NCI-H2081 treated with DMSO at 0.1 percent for 48 hours (cell line): ENCODE measurements around the gene KRTAP10-9.
"Not testable (repeated sequence)": the region's sequence is repeated elsewhere in the genome, so short reads cannot be mapped to it uniquely, and the experiment has no call there.

ENCODE experiments used
- DNase-seq: peaks from one replicate; lab custom pipeline; 2025; lab: John Stamatoyannopoulos, UW

KRTAP10-9 gene

DNA sequence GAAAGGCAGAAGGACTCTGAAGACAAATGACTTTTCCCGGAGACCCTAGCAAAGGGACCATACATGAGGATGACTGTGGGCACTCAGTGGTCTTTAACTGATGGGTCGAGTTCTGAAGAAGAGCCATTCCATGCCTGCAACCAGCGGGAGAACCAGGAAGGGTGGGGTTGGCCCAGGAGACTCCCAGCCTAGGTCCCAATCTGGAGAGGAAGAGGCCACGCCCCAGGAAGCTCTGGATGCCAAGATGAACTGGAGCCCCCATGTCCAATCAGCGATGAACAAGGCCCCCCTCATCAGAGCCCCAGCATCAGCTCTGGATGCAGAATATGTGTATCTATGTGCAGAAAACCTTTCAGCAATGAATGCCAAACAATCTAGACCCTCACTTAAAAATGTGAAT is 13.9 kb downstream of the KRTAP10-9 start:
- DNase-seq = no peak

DNA sequence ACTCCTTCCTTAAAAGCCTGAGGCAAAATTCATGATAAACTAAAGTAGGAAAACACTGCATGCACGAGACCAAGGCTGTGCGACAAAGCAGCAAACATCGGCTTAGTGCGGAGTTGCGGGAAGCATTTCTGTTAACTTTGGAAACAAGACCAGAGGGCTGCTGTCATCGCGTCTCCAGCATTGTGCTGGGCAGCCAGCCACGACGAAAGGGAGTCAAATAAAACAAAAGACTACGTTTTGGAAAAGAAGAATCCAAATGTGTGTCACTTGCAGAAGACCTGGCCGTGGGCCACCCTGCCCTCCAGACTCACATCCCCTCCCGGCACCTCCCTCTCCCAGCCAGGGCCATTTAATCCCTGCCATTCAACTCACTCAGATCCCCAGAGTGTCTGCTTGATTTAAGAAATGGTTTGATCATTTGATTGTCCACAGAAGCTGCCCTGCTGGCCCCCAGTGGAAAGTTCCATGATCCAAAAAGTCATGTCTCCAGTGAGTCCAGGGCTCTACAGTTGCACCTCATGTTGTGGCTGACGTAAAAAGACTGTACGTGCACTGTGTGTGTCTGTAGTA is 16.9 kb downstream of the KRTAP10-9 start:
- peak; percentile 1 for DNase-seq

DNA sequence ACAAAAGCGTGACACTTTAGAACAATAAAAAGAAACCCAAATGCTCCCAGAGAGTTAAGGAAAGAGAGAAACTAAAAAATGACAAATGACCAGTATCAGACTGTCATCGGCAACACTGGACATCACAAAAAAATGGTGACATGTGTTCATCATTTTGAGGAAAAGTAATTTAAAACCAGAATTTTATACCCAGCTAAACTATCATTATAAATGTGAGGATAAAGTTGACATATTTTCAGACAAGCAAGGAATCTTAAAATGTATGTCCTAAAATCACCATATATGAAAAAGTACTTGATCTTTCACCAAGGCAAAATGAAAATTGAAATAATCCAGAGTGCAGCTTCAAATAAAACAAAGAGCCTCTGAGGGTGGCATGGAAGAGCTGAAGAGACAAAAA is 18.0 kb downstream of the KRTAP10-9 start:
- no peak for DNase-seq

DNA sequence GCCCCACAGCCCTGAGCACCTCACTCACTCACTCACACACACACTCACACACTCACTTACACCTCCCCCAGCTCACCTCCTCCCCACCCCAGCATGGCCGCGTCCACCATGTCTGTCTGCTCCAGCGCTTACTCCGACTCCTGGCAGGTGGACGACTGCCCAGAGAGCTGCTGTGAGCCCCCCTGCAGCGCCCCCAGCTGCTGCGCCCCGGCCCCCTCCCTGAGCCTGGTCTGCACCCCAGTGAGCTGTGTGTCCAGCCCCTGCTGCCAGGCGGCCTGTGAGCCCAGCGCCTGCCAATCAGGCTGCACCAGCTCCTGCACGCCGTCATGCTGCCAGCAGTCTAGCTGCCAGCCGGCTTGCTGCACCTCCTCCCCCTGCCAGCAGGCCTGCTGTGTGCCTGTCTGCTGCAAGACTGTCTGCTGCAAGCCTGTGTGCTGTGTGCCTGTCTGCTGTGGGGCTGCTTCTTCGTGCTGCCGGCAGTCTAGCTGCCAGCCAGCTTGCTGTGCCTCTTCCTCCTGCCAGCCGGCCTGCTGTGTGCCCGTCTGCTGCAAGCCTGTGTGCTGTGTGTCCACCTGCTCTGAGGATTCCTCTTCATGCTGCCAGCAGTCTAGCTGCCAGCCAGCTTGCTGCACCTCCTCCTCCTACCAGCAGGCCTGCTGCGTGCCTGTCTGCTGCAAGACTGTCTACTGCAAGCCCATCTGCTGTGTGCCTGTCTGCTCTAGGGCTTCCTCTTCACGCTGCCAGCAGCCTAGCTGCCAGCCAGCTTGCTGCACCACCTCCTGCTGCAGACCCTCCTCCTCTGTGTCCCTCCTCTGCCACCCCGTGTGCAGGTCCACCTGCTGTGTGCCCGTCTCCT is 19.7 kb downstream of the KRTAP10-9 start, which contains the start of gene KRTAP10-11:
TSS of gene KRTAP10-11 (plus strand) at position 49 of the 856 bp plus-strand sequence. CDS start at position 94, 45 bp downstream.
- not testable (repeated sequence) for DNase-seq

DNA sequence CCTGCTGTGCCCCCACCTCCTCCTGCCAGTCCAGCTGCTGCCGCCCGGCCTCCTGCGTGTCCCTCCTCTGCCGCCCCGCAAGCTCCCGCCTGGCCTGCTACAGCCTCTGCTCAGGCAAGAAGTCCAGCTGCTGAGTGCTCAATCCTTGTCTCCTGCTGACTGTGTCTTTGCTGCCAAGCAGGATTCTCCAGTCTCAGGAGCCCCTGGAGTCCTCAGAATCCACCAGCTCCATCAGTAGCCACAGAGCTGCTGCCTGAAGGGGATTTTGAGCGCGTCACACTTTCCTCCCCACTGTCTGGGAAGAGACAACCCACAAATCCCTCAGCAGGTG is 20.3 kb downstream of the KRTAP10-9 start:
- no peak for DNase-seq

DNA sequence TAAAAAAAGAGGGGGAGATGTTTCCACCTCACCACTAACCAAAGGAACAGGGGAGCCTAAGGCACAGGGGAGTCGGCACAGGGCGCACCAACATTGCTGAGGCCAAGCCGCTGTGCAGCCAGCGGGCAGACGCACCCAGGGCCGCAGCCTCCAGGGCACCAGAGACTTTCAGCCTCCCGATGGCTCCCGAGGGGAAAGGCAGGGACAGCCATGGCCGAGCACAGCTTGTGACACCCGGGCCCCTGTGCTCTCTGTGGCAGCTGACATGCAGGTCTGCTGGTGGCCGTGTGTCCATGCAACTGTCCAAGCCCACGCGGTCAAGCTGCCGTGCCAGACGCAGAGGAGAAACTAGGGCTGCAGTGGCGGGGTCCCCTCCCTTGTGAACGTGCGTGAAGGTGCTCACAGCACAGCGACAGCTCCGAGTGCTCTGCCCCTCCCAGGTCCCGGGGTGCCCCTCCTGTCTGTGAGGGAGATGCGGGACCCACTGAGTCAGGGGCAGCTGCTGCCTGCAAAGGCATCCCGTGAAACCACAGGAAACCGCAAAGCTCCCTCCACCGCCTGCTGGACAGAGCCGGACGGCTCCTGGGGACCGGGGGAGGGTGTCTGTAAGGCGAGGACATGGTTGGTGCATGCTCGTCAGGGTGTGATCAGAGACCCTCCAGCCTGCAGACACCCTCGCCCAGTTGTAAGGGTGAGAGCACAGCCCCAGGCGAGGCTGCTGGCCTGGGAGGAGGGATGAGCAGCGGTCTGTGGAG is 21.8 kb downstream of the KRTAP10-9 start:
- no peak for DNase-seq

DNA sequence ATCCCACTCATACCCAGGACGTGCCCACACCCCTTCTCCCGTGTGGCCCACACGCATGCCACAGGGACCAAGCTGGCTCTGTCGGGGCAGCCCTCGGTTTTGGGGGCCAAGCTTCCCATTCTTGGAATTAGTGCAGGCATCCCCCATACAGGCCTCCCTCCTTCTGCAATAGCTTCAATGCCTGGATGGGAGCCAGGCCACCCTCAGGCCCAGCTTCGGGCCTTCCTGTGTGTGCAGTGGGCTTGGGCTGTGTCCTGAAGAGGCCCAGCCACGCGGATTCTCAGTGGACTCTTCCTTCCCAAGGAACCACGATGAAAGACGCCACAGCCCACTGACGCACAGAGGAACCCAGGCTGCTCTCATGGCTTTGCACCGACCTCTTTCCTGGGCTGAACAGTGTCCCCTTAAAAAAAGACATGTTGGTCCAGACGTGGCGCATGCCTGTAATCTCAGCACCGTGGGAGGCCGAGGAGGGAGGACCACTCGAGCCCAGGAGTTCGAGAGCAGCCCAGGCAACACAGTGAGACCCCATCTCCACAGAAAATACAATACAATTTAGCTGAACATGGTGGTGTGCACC is 22.7 kb downstream of the KRTAP10-9 start:
- no peak for DNase-seq

DNA sequence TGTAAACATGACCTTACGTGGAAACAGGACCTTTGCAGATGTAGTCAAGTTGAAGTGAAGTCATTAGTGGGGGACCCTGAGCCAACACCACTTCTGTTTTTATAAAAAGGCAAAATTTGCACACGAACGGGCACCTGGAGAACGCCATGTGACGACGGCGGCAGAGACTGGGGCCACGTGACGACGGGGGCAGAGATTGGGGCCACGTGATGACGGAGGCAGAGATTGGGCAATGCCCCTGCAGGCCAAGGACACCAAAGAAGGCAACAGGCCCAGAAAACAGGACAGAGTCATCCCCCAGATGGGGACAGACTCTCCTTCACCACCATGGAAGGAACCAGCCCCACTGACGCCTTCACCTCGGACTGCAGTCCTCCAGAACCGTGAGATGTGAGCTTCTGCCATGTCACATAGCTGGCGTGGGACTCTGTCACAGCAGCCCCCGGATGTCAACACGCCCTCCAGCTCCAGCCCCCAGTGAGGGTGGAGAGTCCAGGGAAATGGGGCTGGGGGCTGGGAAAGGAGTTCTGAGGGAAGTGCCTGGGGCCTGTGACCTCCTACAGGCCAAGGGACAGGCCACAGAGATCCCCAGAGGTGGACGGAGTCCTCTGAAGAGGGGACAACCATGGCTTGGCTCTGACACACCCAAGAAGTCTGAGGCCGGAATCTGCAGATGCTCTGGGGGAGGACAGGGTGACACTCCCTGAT is 23.5 kb downstream of the KRTAP10-9 start:
- DNase-seq = no peak

DNA sequence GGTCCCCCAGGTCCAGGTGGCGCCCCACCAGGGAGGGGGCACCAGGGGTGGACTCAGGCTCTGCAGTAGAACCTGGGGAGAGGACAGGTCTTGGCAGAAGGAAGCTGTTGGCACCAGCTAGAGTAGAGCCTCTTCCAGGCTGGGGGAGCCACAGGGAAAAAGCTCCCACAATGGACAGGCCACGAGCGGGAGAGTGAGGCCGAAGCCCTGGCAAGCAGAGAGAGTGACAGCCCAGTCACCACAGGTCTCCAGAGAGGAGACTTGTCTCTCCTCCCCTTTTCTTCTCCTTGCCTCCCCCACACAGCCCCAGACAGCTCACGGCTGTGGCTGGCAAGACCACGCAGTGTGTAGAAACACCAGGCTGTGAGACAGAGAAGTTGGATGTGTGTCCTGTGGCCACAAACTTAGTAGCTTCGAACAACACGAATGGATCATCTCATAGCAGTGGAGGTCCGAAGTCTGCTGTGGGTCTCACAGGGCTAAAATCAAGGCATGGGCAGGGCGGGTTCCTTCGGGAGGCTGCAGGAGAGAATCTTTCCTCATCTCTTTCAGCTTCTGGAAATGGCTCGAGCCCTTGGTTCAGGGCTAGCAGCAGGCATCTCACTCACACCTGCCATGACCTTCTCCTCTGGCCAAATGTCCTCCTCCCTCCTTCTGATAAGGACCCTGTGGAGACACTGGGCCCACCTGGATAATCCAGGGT is 24.2 kb downstream of the KRTAP10-9 start:
- no peak for DNase-seq

DNA sequence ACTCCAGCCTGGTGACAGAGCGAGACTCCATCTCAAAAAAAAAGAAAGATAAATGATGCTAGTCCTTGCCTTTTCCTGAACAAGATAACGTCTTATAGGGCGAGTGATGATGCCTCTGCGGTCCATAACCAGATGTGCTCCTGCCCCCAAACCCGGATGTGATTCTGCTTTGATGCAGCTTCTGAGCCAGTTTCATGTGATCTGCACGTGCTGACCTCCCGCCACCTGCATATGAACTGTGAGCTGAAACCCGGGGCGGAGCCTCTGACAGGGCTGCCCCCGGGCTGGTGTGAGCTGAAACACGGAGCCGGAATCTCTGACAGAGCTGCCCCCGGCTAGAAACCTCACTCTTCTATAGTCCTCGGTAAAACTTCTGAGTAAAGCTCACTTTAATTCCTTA is 26.2 kb downstream of the KRTAP10-9 start:
- no peak for DNase-seq

DNA sequence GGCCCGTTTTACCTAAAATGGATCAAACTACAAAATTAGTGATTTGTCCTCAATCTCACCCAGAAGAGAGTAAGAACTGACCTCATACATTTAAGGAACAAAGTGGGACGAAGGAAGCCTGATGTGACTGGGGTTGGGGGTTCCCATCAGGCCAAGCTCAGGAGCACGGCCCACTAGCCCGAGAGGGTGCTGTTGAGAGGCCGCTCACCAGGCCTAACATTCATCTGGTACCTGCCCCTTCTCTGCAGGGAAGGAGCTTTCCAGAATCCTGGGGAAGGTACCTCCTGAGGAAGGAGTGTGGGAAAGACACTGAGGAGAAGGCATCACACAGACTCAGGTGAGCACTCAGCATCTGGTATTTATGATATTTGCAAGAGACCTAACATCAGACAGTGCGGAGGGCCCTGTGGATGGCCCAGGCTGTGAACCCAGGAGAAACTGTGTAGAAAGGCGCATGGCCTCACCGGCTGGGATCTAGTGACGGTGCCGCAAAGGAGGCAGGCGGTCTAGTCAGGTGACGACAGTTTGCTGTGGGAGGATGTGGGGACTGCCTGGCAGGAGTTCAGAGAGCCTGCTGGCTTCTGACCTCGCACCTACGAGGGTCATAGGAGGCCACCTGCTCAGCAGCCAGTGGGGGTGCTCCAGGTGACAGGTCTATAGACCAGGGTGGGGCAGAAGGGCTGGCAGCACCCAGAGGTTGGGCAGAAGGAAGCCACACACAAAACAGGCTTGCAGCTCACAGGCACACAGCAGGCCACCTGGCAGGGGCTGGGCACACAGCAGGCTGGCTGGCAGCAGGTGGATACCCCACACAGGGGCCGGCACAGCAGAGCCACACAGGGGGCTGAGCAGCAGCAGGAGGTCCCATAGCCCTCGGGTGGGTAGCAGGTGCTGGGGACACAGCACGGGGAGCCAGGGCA is 27.0 kb downstream of the KRTAP10-9 start:
- peak; percentile 12 for DNase-seq

DNA sequence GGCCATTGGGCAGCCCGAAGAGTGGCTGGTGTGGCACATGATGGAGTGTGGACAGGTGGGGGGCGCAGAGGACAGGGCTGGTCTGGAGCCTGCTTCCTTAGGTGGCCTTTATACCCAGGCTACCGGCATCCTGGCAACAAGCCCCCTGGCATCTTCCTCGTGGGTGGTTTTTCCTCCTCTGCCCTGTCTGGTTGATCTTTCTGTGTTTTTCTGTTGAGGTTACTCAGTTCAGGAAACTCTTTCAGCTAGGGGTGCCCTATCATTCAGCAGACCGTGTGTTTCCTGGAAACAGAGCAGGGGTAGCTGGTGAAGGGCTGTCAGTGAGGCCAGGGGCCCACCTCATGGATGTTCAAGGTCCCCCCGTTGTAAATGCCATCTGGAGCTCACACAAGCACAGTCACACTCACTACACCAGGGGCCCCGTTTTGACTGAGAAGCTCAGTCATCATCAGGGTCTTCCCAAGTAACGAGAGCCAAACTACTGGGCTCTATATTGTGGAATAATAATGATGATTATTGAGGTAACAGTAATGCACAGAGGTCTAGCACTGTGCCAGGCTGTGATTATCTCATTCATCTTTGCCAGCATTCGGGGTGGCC is 27.8 kb downstream of the KRTAP10-9 start, which contains the start of gene KRTAP12-4:
TSS of gene KRTAP12-4 (minus strand) at position 84 of the 600 bp plus-strand sequence. CDS start at position 39, 45 bp downstream.
- no peak for DNase-seq

DNA sequence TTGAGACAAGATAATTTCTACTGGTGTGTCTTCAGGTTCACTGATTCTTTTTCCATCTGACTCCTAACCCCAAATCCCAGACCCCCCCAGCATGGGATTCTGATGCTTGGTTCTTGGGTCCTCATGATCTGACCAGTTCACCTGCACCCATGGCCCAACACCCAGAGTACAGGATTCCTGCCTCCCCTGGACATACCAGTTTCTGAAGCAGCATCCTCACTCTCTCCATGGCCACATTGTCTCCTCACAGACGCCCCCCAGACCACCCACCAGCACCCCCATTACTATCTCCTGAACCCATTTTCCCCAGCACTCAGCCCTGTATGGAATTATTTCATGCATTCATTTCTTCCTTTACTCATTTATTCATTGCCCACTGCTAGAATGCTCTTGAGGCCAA is 30.0 kb downstream of the KRTAP10-9 start:
- no peak for DNase-seq

DNA sequence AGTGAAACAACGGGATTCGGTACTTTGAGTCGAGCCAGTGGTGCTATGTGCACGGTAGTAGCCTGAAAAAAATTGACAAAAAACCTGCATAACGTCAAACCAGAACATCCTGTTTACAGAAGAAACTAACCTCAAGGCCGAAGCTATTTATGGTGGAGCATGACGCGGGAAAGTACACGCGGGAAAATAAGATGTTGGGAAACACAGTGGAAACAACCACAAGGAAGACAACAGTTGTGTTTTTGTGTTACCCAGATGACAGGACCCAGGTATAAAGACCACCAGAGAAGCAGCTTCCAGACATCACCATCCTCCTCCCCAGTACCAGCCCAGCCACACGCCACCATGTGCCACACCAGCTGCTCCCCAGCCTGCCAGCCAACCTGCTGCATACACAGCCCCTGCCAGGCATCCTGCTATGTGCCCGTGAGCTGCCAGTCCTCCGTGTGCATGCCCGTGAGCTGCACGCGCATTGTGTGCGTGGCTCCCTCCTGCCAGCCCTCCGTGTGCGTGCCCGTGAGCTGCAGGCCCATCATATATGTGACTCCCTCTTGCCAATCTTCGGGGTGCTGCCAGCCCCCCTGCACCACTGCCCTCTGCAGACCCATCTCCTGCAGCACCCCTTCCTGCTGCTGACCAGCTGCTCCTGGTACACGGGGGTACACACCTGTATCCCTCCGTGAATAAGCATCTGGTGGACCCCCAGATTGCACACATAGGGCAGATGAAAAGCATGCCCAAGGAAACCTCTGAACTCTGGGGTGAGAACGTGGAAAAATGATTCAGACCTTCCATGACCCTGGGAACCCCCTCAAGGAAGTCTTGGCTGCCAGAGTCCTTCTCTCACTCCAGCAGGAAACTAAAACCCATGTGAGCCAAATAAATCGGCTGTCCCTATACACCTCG is 31.0 kb downstream of the KRTAP10-9 start, which contains the start of gene KRTAP12-3:
TSS of gene KRTAP12-3 (plus strand) at position 298 of the 906 bp plus-strand sequence. CDS start at position 346, 48 bp downstream.
- DNase-seq = no peak

DNA sequence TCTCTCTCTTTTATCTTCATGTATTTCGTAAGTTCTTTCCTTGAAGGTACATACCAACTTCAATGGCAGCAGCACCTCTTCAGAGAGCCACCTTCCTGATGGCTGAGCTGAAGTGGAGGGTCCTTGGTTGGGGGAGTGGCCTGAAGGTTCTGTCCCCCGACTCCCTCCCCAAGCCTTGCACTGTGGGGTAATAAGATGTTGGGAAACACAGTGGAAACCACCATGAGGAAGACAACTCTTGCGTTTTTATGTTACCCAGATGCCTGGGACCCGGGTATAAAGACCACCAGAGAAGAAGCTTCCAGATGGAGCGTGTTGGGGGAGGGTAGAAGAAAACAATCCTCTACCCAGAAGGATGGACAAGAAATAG is 31.6 kb downstream of the KRTAP10-9 start:
- DNase-seq = no peak

DNA sequence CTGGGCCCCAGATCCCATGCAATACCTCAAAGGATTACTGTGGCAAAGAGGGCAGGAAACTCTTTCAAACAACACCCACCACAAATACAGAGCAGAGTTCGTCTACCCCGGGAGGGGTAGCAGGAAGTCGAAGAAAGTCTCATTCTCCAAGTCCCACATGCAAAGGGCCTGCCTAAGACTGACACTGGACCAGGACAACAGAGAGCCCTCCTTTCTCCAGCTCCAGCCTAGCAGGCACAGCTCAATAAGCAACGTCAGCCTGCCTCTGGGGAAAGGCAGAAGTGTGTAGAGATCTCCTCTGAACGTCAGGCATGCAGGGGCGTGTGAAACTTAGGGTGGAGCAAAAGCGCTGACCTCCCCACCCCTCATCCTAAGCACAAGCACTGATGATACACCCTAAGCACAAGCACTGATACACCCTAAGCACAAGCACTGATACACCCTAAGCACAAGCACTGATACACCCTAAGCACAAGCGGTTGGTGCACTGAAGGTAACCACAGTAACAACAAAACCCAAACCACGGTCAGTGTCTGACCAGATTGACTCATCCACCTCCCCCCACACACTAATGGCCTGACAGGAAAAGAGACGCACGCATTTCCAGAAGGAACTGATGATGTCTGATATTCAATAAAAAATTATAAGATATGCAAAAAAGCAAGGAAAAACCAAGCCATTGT is 32.2 kb downstream of the KRTAP10-9 start:
- no peak for DNase-seq

DNA sequence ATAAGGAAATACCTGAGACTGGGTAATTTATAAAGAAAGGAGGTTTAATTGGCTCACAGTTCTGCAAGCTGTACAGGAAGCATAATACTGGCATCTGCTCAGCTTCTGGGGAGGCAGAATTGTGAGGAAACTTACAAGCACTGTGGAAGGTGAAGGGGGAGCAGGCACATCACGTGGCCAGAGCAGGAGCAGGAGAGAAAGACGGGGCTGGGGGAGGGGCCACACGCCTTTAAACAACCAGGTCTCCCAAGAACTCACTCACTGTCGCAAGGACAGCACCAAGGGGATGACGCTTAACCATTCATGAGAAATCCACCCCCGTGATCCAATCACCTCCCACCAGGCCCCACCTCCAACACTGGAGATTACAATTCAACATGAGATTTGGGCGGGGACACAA is 34.7 kb downstream of the KRTAP10-9 start:
- not testable (repeated sequence) for DNase-seq

DNA sequence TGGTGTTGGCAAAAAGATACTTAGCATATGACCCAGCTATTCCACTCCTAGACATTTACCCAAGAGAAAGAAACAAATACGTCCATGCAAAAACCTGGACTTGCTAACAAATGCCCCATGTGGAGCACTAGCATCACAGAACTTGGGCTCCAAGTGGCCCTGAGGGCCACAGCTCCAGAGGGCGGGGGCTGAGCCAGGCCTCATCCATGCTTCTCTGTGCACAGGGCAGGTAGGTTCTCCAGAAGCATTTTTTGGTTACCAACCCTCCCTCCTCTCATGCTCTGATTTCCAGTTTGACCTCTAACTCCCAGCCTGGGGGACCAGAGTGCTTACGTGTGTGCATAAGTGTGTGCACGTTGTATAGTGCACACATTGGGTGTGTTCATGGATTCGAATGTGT is 37.8 kb downstream of the KRTAP10-9 start:
- no peak for DNase-seq
